Left lung (tissue), 10 donors: ENCODE results near the gene ZNF555. TPM values are rescaled to one million over a fixed set of nuclear protein-coding genes. Genes with fewer than 3 reads are reported as not detected.
A peak's percentile ranks its signal among the peaks of the same experiment; 100 is the strongest.

Experiments
- ATAC-seq: fragments of 200-7000 bp; cut with Tn5 transposase; one replicate; pipeline ENCODE4 v1.9.1; 2020; ENCODE audit warnings: moderate library complexity
- DNase-seq, 4 donors: peaks; one replicate each; pipeline ENCODE4 v3.0.0-alpha.2; 2013 to 2020
- H3K27ac ChIP-seq, 2 donors: fragments of 200-600 bp; sonication (generic) in 1 of 2; one replicate each; pipeline versions ENCODE4 v1.5.0 to v1.8.0; 2020 to 2021
- H3K27me3 ChIP-seq, 2 donors: fragments of 200-600 bp; sonication (generic) in 1 of 2; one replicate each; pipeline versions ENCODE4 v1.5.0 to v1.8.0; 2020 to 2021
- H3K36me3 ChIP-seq, 2 donors: fragments of 200-600 bp; sonication (generic) in 1 of 2; one replicate each; pipeline versions ENCODE4 v1.5.0 to v1.8.0; 2020 to 2021
- H3K4me1 ChIP-seq, 2 donors: fragments of 200-600 bp; one replicate each; pipeline ENCODE4 v1.8.0; 2021
- H3K4me3 ChIP-seq, 2 donors: fragments of 200-600 bp; sonication (generic) in 1 of 2; one replicate each; pipeline versions ENCODE4 v1.5.0 to v1.8.0; 2020 to 2021; ENCODE audit warnings: mild to moderate bottlenecking in 1 of 2
- H3K9me3 ChIP-seq, 2 donors: fragments of 200-600 bp; sonication (generic) in 1 of 2; one replicate each; pipeline versions ENCODE4 v1.5.0 to v1.8.0; 2020 to 2021
- intact Hi-C, 2 donors: fragments of 100-400 bp; cut with DNase I; formaldehyde crosslinking; loops; one replicate each; pipeline versions ENCODE4 v1.11.2 to v1.14.2; 2022
- polyA plus RNA-seq, 6 donors: library from polyadenylated mRNA; unstranded; fragments of 120-200 nt; gene quantifications; one replicate each; pipeline ENCODE4 v1.2.1, GENCODE V29; 2013; ENCODE audit not compliant: insufficient read length in 6 of 6
- total RNA-seq, 2 donors: library from RNA; stranded (reverse); fragmentation: NEBNext Ultra II Directional; extraction: Animal tissue kit (Norgen Biotek cat#: 25700); gene quantifications; one replicate each; pipeline ENCODE4 v1.2.1, GENCODE V29; 2021
- TF ChIP-seq, protein P1 (sequence below), 2 donors: fragments of 200-600 bp; sonication (generic) in 1 of 2; IDR thresholded peaks; one replicate each; pipeline versions ENCODE4 v1.5.0 to v1.8.0; 2021; ENCODE audit warnings: antibody characterized with exemption in 2 of 2
- donor health status: DM: no; HTN: yes; CAD: no.
- donor health status: DM: no; HTN: no; CAD: no.

ZNF555 gene
- total and polyA plus RNA-seq, 8 donors: 6.2 to 10.6 (median 9.1) TPM

DNA sequence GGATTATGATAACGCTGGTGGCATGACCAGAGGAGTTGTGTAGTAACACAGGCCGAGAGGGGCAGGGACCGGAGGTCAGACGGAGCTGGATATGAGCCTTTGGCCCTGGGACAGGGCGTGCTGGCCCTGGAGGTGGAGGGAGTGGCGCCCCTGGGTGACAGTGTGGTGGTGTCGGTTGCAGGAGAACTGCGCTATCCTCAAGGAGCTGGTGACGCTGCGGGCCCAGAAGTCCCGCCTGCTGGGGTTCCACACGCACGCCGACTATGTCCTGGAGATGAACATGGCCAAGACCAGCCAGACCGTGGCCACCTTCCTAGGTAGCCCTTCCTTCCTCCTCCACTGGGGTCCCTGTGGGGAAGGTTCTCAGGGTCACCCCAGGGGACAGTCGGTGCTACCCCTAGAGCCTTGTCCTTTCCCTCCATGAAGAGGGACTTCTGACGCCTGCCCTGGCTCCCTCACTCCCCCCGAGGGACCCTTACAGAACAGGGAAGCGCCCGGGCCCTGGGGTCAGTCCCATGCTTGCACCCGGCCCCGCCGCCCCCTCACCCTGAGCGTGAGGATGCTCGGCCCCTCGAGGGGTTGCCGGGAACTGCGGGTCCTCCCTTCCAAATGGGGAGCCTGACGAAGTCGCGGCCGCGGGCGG is 34.4 kb upstream of the ZNF555 start:
- no peak overlapping the region for H3K27ac ChIP-seq
- no peaks in the 10 kb centered on the region for H3K4me1 ChIP-seq
- no peak overlapping the region for H3K4me3 ChIP-seq
- intact Hi-C loops: no loop called here
- TF ChIP-seq, protein P1, sequence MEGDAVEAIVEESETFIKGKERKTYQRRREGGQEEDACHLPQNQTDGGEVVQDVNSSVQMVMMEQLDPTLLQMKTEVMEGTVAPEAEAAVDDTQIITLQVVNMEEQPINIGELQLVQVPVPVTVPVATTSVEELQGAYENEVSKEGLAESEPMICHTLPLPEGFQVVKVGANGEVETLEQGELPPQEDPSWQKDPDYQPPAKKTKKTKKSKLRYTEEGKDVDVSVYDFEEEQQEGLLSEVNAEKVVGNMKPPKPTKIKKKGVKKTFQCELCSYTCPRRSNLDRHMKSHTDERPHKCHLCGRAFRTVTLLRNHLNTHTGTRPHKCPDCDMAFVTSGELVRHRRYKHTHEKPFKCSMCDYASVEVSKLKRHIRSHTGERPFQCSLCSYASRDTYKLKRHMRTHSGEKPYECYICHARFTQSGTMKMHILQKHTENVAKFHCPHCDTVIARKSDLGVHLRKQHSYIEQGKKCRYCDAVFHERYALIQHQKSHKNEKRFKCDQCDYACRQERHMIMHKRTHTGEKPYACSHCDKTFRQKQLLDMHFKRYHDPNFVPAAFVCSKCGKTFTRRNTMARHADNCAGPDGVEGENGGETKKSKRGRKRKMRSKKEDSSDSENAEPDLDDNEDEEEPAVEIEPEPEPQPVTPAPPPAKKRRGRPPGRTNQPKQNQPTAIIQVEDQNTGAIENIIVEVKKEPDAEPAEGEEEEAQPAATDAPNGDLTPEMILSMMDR (IDR thresholded peaks at IDR 0.05): no peak
- no peaks in the 10 kb centered on the region for H3K9me3 ChIP-seq
- no peaks in the 10 kb centered on the region for H3K27me3 ChIP-seq
- ATAC-seq: no peak
- DNase-seq: peak in 1 of 4 donors; percentile 60
- H3K36me3 ChIP-seq: peaks cover 0 to 90% of the 10 kb centered on the region in 2 donors

DNA sequence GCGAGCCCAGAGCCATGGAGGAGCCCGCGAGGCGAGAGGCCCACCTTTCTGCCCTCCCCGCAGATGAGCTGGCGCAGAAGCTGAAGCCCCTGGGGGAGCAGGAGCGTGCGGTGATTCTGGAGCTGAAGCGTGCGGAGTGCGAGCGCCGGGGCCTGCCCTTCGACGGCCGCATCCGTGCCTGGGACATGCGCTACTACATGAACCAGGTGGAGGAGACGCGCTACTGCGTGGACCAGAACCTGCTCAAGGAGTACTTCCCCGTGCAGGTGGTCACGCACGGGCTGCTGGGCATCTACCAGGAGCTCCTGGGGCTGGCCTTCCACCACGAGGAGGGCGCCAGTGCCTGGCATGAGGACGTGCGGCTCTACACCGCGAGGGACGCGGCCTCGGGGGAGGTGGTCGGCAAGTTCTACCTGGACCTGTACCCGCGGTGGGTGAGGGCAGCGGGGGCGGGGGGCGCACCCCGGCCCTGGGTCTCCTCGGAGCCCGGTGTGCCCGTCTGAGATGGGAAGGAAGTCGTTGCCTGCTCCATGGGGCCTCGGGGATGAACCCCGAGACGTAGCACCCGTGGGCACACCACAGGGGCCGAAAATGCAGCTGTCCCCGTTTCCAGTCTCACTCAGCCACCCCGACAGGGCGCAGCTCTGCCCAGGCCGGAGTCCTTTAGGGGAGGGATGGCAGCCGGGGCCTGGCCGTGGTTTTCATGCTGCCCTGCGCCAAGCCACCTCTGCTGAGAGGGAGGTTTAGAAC is 33.7 kb upstream of the ZNF555 start:
- H3K36me3 ChIP-seq: peaks cover 0 to 97% of the 10 kb centered on the region in 2 donors
- peak in 1 of 4 donors; percentile 74 for DNase-seq
- H3K4me3 ChIP-seq: no peak overlapping the region
- TF ChIP-seq, protein P1 (IDR thresholded peaks at IDR 0.05): no peak
- intact Hi-C loops: no loop called here
- H3K9me3 ChIP-seq: no peaks in the 10 kb centered on the region
- no peak overlapping the region for H3K27ac ChIP-seq
- no peaks in the 10 kb centered on the region for H3K4me1 ChIP-seq
- H3K27me3 ChIP-seq: no peaks in the 10 kb centered on the region
- ATAC-seq: no peak

DNA sequence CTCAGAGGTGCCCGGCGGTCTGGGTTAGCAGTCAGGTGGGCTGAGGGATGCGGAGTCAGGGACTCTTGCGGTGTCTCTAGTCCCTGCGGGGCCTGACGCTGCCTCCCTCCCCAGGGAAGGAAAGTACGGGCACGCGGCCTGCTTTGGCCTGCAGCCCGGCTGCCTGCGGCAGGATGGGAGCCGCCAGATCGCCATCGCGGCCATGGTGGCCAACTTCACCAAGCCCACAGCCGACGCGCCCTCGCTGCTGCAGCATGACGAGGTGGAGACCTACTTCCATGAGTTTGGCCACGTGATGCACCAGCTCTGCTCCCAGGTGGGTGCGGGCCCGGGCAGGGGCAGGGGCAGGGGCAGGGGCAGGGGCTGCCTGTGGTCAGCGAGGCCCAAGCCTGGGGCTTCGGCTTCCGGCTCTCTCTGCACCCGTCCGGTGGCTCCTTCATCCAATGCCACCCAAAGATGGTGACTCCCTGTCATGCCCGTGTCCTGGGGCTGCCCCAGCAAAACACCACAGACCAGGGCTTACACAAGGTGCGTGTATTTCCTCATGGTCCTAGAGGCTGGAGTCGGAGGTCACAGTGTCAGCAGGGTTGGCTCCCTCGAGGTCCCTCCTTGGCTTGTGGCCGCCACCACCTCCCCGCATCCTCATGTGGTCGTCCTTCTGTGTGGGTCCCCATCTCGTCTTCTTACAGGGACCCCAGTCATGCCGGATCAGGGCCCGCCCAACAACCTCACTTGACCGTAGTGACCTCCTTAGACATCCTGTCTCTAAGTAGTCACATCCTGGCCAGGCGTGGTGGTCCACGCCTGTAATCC is 32.9 kb upstream of the ZNF555 start:
- Histone ChIP-seq H3K36me3 (peaks cover 0 to 97% of the 10 kb centered on the region in 2 donors), H3K27me3 (no peaks in the 10 kb centered on the region), H3K27ac (no peak overlapping the region), H3K9me3 (no peaks in the 10 kb centered on the region), H3K4me1 (no peaks in the 10 kb centered on the region), H3K4me3 (no peak overlapping the region)
- ATAC-seq (no peak), DNase-seq (peak in 1 of 4 donors; percentile 72)
- TF ChIP-seq, protein P1 (IDR thresholded peaks at IDR 0.05): no peak
- intact Hi-C loops: no loop called here

DNA sequence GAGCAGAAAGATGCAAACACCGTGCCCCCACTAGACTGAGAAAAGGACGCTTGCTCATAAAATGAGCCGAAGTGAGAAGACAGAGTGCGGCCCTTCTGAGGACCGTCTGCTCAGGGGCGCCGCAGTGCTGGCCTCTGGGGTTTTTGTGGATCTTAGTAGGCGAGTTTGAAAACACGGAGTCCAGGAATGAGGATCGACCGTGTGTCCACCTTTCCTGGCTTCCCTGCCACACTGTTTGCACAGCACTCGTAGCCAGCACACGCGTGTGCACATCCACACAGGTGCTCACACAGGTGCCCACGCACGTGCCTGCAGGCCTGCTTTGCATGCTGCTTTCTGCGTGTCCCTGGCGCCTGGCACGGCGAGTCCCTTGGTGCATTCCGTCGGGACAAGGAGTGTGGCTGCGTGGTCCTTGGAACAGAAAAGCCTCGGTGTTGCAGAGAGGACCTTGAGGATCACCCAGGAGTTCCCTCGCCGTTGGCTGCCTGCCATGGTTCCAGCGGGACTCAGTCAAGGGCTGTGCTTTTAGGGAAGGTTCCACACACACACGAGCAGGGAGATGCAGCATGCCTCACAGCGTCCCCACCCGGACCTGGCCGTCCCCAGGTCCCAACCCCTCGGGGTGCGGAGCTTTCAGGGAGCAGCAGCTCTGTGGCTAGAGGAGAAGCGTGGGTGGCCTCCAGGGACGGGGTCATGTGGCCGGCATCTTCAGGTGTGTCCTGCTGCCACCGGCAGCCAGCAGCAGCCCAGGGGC is 31.7 kb upstream of the ZNF555 start:
- TF ChIP-seq, protein P1 (IDR thresholded peaks at IDR 0.05): no peak
- ATAC-seq (no peak), DNase-seq (peak in 1 of 4 donors; percentile 65)
- Histone ChIP-seq H3K27me3 (no peaks in the 10 kb centered on the region), H3K36me3 (peaks cover 0 to 97% of the 10 kb centered on the region in 2 donors), H3K27ac (no peak overlapping the region), H3K4me3 (no peak overlapping the region), H3K9me3 (no peaks in the 10 kb centered on the region), H3K4me1 (no peaks in the 10 kb centered on the region)
- intact Hi-C loops: no loop called here
